ENCODE data around the gene GEMIN5. TPM values are rescaled to one million over a fixed set of nuclear protein-coding genes. Genes with fewer than 3 reads are reported as not detected.

The GEMIN5 gene
- total RNA-seq, 6 experiments from 2014 or later: 5.7 to 11.3 (median 7.5) TPM

DNA sequence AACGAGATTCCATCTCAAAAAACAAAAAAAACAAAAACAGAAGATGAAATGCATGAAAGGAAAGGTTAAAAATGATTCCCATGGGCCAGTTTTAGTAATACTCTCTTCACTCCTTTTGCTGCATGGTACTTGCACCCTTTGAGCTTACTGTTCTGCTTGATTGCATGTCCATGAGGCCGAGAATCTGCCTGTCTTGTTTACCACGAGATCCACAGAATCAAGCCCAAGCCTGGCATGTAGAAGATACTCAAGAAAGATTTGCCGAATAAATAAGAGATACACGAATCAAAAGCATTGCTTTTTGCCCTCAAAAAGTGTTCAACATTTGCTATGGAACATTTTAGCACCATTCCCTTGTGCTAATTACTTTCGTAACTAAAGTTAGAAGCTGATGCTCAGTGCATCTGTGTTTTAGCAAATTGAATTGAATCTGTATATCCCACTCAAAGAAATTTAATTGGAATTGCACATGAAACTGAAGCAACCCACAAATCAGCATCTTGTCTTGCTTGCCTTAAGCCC lies 88.7 kb downstream of the GEMIN5 start:
- no peaks in the 10 kb centered on the region for H3K9me3 ChIP-seq
- H3K27ac ChIP-seq: peak overlapping the region in 1 of 3 donors; percentile 77
- TF ChIP-seq, protein P1, sequence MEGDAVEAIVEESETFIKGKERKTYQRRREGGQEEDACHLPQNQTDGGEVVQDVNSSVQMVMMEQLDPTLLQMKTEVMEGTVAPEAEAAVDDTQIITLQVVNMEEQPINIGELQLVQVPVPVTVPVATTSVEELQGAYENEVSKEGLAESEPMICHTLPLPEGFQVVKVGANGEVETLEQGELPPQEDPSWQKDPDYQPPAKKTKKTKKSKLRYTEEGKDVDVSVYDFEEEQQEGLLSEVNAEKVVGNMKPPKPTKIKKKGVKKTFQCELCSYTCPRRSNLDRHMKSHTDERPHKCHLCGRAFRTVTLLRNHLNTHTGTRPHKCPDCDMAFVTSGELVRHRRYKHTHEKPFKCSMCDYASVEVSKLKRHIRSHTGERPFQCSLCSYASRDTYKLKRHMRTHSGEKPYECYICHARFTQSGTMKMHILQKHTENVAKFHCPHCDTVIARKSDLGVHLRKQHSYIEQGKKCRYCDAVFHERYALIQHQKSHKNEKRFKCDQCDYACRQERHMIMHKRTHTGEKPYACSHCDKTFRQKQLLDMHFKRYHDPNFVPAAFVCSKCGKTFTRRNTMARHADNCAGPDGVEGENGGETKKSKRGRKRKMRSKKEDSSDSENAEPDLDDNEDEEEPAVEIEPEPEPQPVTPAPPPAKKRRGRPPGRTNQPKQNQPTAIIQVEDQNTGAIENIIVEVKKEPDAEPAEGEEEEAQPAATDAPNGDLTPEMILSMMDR (IDR thresholded peaks at IDR 0.05): no peak
- no peak for TF ChIP-seq POLR2A (IDR thresholded peaks at IDR 0.05)
- no peak for ATAC-seq
- intact Hi-C loops (cut with DNase I): no loop called here
- peak overlapping the region in 2 of 3 donors; percentile 51 to 57 for H3K4me3 ChIP-seq
- peaks cover 0 to 12% (median 4%) of the 10 kb centered on the region in 4 donors for H3K4me1 ChIP-seq
- H3K27me3 ChIP-seq: no peaks in the 10 kb centered on the region
- no peak for DNase-seq
- 63% methylated on average over 6 of the region's 6 CpGs for WGBS (ENCODE audit: insufficient coverage, low coverage, low lambda C conversion rate, missing lambda C conversion rate)
- no peaks in the 10 kb centered on the region for H3K36me3 ChIP-seq

DNA sequence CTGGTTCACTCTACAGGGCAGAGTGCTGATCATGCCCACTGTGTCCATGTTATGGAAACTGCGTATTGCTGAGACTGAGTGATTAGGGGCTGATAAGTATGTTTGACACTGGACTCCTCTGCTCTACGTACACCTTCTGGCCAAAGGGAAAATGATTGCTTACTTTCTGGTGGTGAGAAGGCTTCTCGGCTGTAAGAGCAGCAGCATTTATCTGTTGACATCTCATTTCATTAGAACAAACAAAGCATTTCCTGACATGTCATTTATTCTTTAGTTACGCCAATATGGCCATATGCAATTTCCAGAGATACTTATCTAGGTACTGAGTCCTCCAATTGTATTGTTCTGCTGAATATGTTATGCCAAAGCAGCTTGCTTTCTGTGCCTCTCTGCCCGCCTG lies 93.2 kb downstream of the GEMIN5 start:
- no peak overlapping the region for H3K4me3 ChIP-seq
- no peak for DNase-seq
- H3K9me3 ChIP-seq: no peaks in the 10 kb centered on the region
- 76% methylated on average over 3 of the region's 5 CpGs for WGBS (ENCODE audit: insufficient coverage, low coverage, low lambda C conversion rate, missing lambda C conversion rate)
- H3K27me3 ChIP-seq: no peaks in the 10 kb centered on the region
- H3K4me1 ChIP-seq: peaks cover 0 to 27% (median 5%) of the 10 kb centered on the region in 4 donors
- TF ChIP-seq POLR2A (IDR thresholded peaks at IDR 0.05): no peak
- TF ChIP-seq, protein P1 (IDR thresholded peaks at IDR 0.05): no peak
- intact Hi-C loops (cut with DNase I): no loop called here
- H3K27ac ChIP-seq: no peak overlapping the region
- no peaks in the 10 kb centered on the region for H3K36me3 ChIP-seq
- ATAC-seq: peak in 3 of 4 donors; percentile 19 to 36 (median 24)

DNA sequence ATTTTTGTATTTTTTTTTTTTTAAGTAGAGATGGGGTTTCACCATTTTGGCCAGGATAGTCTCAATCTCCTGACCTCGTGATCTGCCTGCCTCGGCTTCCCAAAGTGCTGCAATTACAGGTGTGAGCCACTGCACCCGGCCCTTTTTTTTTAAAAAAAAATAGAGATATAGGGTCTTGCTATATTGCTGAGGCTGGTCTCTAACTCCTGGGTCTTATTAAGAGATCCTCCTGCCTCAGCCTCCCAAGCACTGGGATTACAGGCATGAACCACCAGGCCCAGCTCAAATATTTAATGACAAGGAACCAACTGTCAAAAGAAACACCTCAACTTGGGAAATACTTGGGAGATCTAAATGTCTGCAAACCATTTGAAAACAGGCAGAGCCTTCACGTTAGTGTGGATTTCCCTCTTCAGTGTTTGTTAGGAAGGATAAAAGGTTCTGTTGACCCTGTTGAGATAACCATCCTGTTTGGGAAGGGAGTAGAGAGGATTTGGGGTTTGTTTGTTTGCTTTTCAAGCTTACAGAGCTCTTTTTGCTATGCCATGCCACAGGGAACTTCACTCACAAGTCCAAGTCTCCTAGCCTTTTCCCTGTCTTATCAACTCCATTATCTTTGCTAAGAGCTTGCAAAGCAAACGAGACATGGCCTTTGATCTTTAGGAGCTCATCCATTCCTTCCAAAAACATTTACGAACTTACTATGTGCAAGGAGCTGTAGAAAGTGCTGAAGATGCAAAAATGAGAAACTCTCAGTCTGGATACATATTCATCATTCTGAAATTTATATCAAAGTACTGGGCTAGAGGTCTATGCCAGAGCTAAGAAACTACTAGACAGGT lies 95.1 kb downstream of the GEMIN5 start:
- peak overlapping the region in 1 of 3 donors; percentile 14 for H3K27ac ChIP-seq
- 58% methylated on average over 6 of the region's 6 CpGs for WGBS (ENCODE audit: insufficient coverage, low coverage, low lambda C conversion rate, missing lambda C conversion rate)
- H3K9me3 ChIP-seq: no peaks in the 10 kb centered on the region
- no peaks in the 10 kb centered on the region for H3K36me3 ChIP-seq
- DNase-seq: no peak
- peak; percentile 52 to 73 (median 56) for ATAC-seq
- no peak for TF ChIP-seq POLR2A (IDR thresholded peaks at IDR 0.05)
- TF ChIP-seq, protein P1 (IDR thresholded peaks at IDR 0.05): no peak
- no peaks in the 10 kb centered on the region for H3K27me3 ChIP-seq
- H3K4me1 ChIP-seq: peaks cover 0 to 21% (median 7%) of the 10 kb centered on the region in 4 donors
- H3K4me3 ChIP-seq: no peak overlapping the region
- intact Hi-C loops (cut with DNase I): no loop called here

DNA sequence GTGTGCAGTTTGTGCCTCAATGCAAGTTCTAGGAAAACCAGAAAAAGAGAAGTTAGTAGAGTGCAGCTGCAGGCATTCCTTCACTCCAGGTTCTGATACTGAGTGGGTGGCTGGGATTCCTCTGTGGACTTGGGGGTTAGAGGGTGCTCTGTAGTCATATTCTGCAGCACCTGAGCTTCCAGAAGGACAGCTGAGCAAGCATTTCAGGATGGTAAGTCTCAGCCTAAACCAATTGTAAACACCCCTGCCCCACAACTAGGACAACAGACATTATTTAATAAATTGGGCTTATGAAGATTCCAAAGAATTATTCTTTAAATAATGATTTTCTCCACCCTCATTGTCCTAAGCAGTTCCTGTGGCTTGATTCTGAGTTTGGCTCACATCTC lies 96.7 kb downstream of the GEMIN5 start:
- no peaks in the 10 kb centered on the region for H3K27me3 ChIP-seq
- intact Hi-C loops (cut with DNase I): no loop called here
- ATAC-seq (no peak), DNase-seq (no peak)
- no peaks in the 10 kb centered on the region for H3K9me3 ChIP-seq
- no peaks in the 10 kb centered on the region for H3K36me3 ChIP-seq
- TF ChIP-seq, protein P1 (IDR thresholded peaks at IDR 0.05): no peak
- no peak for TF ChIP-seq POLR2A (IDR thresholded peaks at IDR 0.05)
- no peak overlapping the region for H3K27ac ChIP-seq
- peaks cover 0 to 38% (median 9%) of the 10 kb centered on the region in 4 donors for H3K4me1 ChIP-seq
- no peak overlapping the region for H3K4me3 ChIP-seq

Data from right lobe of liver (tissue), 6 donors.